Endothelial cell (in vitro differentiated cells): ENCODE results near the gene GIPC1. TPM values are rescaled to one million over a fixed set of nuclear protein-coding genes. Genes with fewer than 3 reads are reported as not detected.
A peak's percentile ranks its signal among the peaks of the same experiment; 100 is the strongest.

ENCODE experiments used
- DNase-seq: peaks from one replicate; pipeline ENCODE4 v3.0.0; 2021; ENCODE audit warnings: low spot score
- H3K27ac Mint-ChIP-seq: one replicate; pipeline ENCODE4 v1.8.0; 2021; ENCODE audit warnings: mixed read lengths, inconsistent platforms; ENCODE audit not compliant: unreplicated experiment
- H3K27me3 Mint-ChIP-seq: one replicate; pipeline ENCODE4 v1.8.0; 2021; ENCODE audit warnings: mild to moderate bottlenecking, moderate library complexity, mixed read lengths, inconsistent platforms; ENCODE audit not compliant: unreplicated experiment
- H3K36me3 Mint-ChIP-seq: one replicate; pipeline ENCODE4 v1.8.0; 2021; ENCODE audit warnings: mild to moderate bottlenecking, low read depth, mixed read lengths, inconsistent platforms; ENCODE audit not compliant: unreplicated experiment
- H3K4me1 Mint-ChIP-seq: one replicate; pipeline ENCODE4 v1.8.0; 2021; ENCODE audit warnings: mild to moderate bottlenecking, mixed read lengths, inconsistent platforms; ENCODE audit not compliant: unreplicated experiment
- H3K4me3 Mint-ChIP-seq: one replicate; pipeline ENCODE4 v1.8.0; 2021; ENCODE audit warnings: mild to moderate bottlenecking, mixed read lengths, inconsistent platforms; ENCODE audit not compliant: unreplicated experiment
- H3K9me3 Mint-ChIP-seq: one replicate; pipeline ENCODE4 v1.8.0; 2021; ENCODE audit warnings: mixed read lengths, inconsistent platforms; ENCODE audit not compliant: unreplicated experiment
- total RNA-seq: library from RNA; stranded (reverse); fragmentation: NEBNext Ultra II Directional; extraction: Animal tissue kit (Norgen Biotek cat#: 25700); gene quantifications from one replicate; pipeline ENCODE4 v1.2.1, GENCODE V29; 2021; ENCODE audit not compliant: unreplicated experiment
- TF ChIP-seq, protein P1 (sequence below): fragments of 200-600 bp; sonication (generic); IDR thresholded peaks from one replicate; pipeline ENCODE4 v1.5.0; 2021; ENCODE audit warnings: antibody characterized with exemption; ENCODE audit not compliant: unreplicated experiment

Gene GIPC1
- total RNA-seq, 1 donor from 2014 or later, result 106 TPM

DNA sequence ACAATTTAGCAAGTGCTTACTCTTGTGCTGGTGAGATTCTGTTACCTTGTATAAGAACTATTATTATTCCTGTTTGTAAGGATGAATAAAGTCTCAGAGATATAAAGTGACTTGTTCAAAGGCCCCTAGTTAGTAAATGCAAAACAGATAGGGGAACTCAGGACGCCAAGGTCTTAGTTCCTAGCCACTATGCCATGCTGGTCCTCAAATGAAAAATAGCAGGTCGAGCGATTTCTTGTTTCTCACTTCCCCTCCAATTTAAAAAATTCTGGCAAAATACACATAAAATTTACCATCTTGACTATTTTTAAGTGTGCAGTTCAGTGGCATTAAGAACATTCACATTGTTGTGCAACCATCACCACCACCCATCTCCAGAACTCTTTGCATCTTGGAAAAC is 34.6 kb upstream of the GIPC1 start:
- no peak for DNase-seq
- no peaks in the 10 kb centered on the region for H3K9me3 Mint-ChIP-seq

DNA sequence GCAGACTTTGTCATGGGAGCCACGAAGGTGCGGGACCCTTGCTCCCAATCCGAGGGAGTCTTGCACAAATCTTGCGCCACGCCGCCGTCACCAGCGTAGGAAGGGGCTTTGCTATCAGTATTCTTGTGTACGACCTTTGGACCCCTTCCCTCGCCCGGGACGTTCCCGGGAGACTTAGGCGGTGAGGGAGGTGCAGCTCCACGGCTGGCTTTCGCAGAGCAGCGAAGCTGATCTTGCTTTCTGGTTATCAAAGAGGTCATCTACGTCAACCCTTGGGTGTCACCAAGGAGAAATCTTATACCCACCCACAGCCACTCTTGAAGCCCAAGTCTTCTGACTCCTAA is 34.0 kb upstream of the GIPC1 start:
- H3K9me3 Mint-ChIP-seq, result no peaks in the 10 kb centered on the region
- peaks cover 6% of the 10 kb centered on the region for H3K27me3 Mint-ChIP-seq
- DNase-seq, result no peak
- H3K27ac Mint-ChIP-seq, result no peak overlapping the region
- peaks cover 4% of the 10 kb centered on the region for H3K4me1 Mint-ChIP-seq
- no peaks in the 10 kb centered on the region for H3K36me3 Mint-ChIP-seq
- H3K4me3 Mint-ChIP-seq, result peak overlapping the region; percentile 95
- TF ChIP-seq, protein P1, sequence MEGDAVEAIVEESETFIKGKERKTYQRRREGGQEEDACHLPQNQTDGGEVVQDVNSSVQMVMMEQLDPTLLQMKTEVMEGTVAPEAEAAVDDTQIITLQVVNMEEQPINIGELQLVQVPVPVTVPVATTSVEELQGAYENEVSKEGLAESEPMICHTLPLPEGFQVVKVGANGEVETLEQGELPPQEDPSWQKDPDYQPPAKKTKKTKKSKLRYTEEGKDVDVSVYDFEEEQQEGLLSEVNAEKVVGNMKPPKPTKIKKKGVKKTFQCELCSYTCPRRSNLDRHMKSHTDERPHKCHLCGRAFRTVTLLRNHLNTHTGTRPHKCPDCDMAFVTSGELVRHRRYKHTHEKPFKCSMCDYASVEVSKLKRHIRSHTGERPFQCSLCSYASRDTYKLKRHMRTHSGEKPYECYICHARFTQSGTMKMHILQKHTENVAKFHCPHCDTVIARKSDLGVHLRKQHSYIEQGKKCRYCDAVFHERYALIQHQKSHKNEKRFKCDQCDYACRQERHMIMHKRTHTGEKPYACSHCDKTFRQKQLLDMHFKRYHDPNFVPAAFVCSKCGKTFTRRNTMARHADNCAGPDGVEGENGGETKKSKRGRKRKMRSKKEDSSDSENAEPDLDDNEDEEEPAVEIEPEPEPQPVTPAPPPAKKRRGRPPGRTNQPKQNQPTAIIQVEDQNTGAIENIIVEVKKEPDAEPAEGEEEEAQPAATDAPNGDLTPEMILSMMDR, result no peak

More for the DNA sequence above, 34.6 kb upstream of the GIPC1 start:
- no peak overlapping the region for H3K27ac Mint-ChIP-seq
- H3K27me3 Mint-ChIP-seq, result peaks cover 6% of the 10 kb centered on the region
- H3K4me3 Mint-ChIP-seq, result peak overlapping the region; percentile 63
- no peaks in the 10 kb centered on the region for H3K36me3 Mint-ChIP-seq
- TF ChIP-seq, protein P1, result no peak
- peaks cover 4% of the 10 kb centered on the region for H3K4me1 Mint-ChIP-seq

DNA sequence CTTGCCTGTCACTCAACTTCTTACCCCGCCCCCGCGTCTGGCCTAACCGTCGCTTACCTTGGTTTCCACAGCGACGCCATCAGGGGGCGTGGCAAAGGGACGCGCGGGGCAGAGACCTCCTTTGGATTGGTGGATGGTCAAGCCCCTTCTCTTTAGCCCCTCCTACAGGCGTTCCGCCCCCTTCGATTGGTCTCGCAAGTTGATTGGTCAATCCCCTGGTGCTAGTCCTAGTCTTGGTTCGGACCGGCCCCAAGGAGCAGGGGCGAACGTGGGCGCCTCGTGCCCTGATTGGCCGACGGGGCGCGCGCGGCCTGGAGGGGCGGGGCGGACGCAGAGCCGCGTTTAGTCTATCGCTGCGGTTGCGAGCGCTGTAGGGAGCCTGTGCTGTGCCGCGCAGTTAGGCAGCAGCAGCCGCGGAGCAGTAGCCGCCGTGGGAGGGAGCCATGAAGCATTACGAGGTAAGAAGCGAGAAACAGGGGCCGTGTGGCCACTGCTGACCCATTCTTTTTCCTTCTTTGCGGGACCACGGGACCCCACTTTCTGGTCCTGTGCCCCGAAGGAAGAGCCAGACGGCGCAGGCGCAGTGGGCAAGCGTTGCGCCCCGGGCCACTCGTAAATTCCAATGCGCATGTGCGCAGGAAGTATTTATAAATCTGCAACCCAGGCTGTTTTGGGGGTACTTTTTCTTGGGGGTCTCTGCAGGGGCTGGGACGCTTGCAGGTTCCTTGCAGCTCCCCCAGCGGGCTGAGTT is 33.5 kb upstream of the GIPC1 start, which contains the start of gene TECR:
Gene TECR (plus strand): TSS at position 341 of the 751 bp plus-strand sequence. CDS start 103 bp downstream, at position 444.
- H3K36me3 Mint-ChIP-seq, result no peaks in the 10 kb centered on the region
- peak; percentile 99 for DNase-seq
- H3K4me1 Mint-ChIP-seq, result peaks cover 4% of the 10 kb centered on the region
- H3K4me3 Mint-ChIP-seq, result peak within 1 kb of the TSS; percentile 95
- peaks cover 6% of the 10 kb centered on the region for H3K27me3 Mint-ChIP-seq
- H3K9me3 Mint-ChIP-seq, result no peaks in the 10 kb centered on the region
- TF ChIP-seq, protein P1, result no peak
- peak within 1 kb of the TSS; percentile 61 for H3K27ac Mint-ChIP-seq

DNA sequence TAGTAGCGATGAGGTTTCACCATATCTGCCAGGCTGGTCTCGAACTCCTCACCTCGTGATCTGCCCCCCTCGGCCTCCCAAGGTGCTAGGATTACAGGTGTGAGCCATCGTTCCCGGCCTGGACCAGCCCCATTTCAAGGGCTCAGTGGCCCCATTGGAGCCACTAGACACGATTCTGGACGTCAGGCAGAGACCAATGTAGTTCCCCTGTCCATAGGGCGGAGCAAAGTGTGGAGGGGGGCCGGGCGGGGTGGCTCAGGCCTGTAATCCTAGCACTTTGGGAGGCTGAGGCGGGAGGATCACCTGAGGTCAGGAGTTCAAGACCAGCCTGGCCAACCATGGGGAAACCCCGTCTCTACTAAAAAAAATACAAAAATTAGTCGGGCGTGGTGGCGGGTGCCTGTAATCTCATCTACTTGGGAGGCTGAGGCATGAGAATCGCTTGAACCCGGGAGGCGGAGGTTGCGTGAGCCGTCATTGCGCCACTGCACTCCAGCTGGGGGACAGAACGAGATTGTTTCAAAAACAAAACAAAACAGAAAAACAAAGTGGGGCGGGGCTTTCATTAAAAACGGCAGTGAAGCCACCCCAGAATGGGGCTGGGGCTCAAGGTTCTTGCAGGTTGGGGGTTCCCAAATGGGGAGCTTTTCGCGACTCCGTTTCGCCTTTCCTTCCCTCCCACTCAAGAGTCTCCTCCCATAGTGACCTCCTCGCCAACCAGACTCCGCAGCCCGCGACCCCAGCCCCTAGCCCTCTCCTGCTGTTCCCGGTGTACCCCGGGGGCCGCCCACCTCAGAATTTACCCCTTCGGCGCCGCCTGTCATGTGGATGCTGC is 32.7 kb upstream of the GIPC1 start:
- Mint-ChIP-seq H3K27ac (peak overlapping the region; percentile 61), H3K36me3 (no peaks in the 10 kb centered on the region)
- DNase-seq, result no peak

More for the DNA sequence above, 32.7 kb upstream of the GIPC1 start:
- peaks cover 4% of the 10 kb centered on the region for H3K4me1 Mint-ChIP-seq
- H3K27me3 Mint-ChIP-seq, result peaks cover 6% of the 10 kb centered on the region
- no peaks in the 10 kb centered on the region for H3K9me3 Mint-ChIP-seq
- peak overlapping the region; percentile 95 for H3K4me3 Mint-ChIP-seq
- TF ChIP-seq, protein P1, result no peak
